Neural progenitor cell (in vitro differentiated cells): ENCODE measurements around the gene MIOX.

Experiments
- EZH2 ChIP-seq: fragments of 200-600 bp; sonication (generic); IDR thresholded peaks from 2 replicates; pipeline ENCODE4 v1.6.1; 2017; ENCODE audit warnings: antibody characterized with exemption, mild to moderate bottlenecking, moderate library complexity
- TF ChIP-seq, protein P1 (sequence below): fragments of 200-600 bp; sonication (generic); IDR thresholded peaks from 2 replicates; pipeline ENCODE4 v1.5.1; 2017; ENCODE audit warnings: antibody characterized with exemption, mild to moderate bottlenecking

DNA sequence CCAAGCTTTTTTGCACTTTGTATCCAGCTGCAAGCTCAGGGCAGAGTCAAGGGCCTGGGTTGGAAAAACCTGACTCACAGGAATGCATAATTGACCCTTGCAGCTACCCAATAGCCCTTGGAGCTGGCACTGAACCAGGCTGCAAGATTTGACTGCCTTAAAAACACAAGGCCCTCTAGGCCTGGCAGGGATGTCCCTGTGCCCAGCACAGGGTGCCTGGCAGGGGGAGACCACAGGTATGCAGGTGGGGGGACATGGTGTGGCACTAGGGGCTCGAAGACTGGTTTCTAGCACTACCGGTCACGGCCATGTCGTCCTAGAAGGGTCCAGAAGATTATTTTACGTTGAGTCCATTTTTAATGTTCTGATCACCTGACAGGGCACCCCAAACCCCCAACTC, 42.0 kb upstream of the MIOX start:
- TF ChIP-seq, protein P1, sequence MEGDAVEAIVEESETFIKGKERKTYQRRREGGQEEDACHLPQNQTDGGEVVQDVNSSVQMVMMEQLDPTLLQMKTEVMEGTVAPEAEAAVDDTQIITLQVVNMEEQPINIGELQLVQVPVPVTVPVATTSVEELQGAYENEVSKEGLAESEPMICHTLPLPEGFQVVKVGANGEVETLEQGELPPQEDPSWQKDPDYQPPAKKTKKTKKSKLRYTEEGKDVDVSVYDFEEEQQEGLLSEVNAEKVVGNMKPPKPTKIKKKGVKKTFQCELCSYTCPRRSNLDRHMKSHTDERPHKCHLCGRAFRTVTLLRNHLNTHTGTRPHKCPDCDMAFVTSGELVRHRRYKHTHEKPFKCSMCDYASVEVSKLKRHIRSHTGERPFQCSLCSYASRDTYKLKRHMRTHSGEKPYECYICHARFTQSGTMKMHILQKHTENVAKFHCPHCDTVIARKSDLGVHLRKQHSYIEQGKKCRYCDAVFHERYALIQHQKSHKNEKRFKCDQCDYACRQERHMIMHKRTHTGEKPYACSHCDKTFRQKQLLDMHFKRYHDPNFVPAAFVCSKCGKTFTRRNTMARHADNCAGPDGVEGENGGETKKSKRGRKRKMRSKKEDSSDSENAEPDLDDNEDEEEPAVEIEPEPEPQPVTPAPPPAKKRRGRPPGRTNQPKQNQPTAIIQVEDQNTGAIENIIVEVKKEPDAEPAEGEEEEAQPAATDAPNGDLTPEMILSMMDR, result no peak
- TF ChIP-seq EZH2, result no peak
